HG02938 (cell line): ENCODE data around the gene OR13J1.
"Not testable (repeated sequence)": the region's sequence is repeated elsewhere in the genome, so short reads cannot be mapped to it uniquely, and the experiment has no call there.

Source experiments
- ATAC-seq: cut with Tn5 transposase; IDR thresholded peaks from one replicate; pipeline ENCODE4 v1.9.1; 2021; ENCODE audit warnings: mild to moderate bottlenecking, moderate library complexity; ENCODE audit not compliant: unreplicated experiment

The OR13J1 gene

GRCh38 chr9:35870351-35870923, at the start of gene OR13J1:
TSS of gene OR13J1 (minus strand) at chr9:35870401. CDS start at chr9:35870401, 0 bp downstream.
- ATAC-seq, result no peak

DNA sequence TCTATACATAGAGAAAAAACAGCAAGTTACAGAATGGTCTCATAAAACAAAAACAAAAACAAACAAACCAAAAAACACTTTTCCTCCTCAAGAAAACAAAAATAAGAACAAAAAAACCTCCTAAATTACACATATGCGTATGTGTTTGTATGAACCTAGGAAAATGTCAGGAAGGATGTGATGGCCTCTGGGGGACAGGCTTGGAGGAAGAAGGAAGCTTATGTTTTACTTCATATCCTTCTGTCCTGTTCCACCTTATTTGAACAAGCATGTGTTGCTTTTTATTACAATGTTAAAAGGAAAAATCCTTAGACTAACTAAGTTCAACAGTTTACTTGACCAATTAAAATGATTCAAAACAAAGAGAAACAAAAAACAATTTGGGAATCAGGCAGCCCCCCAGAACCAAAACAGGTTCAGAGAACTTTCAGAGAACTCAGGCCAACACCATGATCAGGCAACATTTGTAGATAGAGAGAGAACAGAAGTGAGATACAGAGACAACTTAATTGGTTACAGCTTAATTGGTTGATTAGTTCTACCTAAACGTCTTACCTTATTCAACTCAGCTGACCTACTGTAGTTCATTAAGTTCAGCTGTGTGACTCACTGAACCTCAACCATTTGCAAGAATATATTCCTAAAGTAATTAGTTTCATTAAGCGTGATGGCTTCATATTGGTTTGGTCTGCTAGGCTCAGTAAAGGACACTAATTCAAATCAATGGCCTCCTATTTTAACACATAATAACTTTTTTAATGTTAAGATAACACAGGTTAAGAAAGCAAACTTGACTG, 49.2 kb upstream of the OR13J1 start:
- no peak for ATAC-seq

GRCh38 chr9:35918780-35919179, 48.6 kb upstream of the OR13J1 start:
- no peak for ATAC-seq

- ATAC-seq, result no peak
These were observed 47.1 kb upstream of the OR13J1 start for GRCh38 chr9:35917261-35917660.

DNA sequence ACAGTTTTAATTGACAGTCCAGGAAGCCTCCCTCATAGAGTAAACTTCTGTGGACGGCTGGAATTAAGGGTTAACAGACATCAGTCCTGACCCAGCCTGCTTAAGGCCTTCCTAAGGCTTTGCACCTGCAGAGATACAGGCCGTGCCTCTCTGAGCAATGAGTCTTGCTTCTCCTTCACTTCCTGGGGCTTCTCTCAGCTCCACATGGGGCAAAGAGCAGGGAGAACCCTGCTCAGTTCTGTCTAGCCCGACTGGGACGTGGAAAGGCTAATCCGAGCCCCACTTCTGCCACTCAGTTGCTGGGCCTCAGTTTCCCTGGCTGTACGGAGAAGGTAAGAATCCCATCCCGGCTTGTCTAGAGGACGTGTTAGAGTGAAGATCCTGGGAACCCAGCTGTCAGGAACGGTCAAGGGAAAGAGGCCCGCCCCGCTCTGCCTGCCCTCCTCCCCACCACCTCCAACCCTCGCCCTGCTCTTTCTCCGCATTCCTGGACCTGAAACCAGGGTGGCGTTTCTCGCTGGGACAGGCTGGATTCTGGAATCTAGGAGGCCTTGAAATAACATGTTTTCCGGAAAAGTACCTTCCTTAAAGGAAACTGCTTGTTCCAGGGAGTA, 45.6 kb upstream of the OR13J1 start:
- no peak for ATAC-seq

DNA sequence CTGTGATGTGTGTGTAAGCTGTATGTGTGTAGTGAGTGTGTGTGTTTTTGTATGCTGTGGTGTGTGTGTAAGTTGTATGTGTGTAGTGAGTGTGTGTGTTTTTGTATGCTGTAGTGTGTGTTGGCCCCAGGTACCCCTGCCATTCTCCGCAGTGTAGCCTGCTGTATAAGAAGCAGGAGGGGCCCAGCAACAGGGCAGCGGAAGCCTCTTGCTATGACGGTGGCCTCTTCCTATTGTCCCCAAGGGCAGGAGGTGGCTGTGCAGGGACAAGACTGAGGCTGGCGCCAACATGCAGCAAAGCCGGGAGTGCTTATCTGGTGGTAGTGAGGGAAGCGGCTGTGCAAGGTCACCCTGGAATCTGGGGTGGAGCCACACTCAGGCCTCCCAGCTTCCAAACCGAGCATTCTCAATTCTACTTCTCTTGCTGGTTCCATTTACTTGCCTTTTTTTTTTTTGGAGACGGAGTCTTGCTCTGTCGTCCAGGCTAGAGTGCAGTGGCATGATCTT, 44.2 kb upstream of the OR13J1 start:
- no peak for ATAC-seq

GRCh38 chr9:35913429-35913828, 43.2 kb upstream of the OR13J1 start:
- ATAC-seq, result not testable (repeated sequence)

DNA sequence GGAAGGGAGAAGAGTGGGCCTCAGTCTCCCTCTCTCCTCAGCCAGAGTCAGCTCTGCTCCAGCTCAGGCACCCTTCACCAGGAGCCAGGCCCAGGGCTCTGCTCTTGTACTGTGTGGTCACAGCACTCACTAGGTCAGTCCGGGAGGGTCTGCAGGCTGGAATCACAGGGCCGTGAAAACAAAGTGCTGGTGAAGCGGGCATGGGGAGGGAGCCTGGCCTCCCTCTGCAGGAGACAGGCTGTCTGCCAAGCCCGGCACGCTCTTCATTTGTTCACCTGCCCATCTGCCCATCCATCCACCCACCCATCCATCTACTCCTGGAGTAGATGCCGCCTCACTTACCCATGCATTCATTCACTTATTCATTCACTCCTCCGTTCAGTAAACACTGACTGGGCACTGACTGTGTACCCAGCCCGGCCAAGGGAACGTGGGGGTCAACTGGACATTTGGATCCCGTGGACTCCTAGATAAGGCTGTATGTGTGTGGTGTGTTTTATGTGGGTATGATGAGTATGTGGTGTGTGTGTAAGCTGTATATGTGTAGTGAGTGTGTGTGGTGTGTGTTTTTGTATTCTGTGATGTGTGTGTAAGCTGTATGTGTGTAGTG, 42.7 kb upstream of the OR13J1 start:
- ATAC-seq, result no peak

- ATAC-seq, result no peak
These were observed 41.5 kb upstream of the OR13J1 start for GRCh38 chr9:35911690-35912089.

DNA sequence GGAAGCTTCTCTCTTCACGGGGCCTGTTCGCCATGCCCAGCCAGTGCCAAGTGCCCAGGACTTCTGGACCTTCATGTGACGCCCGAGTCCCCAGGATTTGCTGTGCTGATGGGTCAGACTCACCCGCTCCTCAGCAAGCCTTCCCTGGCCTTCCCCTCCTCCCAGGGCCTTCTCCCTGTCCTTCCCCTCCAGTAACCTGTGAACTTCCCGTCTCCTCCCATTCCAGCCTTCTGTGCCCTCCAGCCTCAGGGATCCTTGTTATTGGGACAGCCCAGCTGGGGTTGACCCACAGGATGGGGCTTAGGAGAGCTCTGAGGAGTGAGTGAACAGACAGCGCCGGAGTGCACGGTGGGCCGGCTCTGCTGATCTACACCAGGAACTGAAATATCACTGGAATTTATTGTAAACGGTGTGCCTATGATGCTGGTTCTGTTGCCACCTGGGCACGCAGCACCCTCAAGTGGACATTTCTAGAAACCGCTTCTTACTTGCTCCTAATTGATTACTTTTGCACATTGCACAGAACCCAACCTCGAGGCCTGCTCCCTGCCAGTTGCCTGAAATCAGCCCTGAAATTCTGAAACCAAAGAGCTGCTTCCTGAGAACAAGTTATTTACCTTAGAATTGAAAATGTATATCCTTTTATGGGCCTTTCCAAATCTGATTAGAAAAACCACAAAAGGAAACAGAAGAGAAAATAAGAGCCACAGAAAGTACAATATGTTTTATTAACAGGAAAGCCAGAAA, 40.6 kb upstream of the OR13J1 start:
- no peak for ATAC-seq

DNA sequence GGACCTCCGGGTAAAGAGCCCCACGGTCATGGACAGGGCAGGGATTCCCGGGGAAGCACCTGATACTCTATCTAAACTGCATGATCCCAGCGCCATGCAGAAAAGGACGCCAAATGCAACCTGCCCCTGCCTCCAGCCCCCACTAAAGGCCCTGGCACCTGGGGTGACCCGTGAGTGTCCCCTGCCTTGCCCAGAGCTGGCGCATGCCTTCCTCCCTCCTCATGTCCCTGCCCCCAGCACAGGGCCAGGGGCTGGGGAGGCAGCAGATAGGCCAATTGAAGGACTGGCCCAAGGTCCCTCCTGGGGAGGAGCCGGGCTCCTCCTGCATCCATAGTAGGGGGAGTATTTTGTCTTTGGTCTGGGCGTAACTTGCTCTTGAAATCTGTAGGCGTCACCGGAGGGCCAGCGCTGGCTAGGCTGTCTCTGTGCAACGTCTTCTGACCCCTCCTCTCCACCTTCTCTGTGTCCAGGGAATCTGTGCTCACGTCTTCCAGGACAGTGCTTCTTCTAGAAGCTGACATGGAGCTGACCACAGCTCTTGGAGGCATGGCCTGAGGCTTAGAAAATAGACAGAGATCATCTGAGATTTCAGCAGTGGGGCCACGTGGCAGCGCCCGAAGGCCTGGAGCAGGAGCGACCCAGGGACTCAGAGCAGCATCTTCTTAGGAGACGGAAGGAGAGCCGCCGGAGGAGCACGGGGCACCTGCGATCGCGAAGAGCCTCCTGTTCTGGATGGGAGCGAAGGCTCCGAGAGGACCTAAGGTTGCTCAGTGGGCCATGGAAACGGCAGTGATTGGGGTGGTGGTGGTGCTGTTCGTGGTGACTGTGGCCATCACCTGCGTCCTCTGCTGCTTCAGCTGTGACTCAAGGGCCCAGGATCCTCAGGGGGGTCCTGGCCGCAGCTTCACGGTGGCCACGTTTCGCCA, 39.7 kb upstream of the OR13J1 start:
- no peak for ATAC-seq

DNA sequence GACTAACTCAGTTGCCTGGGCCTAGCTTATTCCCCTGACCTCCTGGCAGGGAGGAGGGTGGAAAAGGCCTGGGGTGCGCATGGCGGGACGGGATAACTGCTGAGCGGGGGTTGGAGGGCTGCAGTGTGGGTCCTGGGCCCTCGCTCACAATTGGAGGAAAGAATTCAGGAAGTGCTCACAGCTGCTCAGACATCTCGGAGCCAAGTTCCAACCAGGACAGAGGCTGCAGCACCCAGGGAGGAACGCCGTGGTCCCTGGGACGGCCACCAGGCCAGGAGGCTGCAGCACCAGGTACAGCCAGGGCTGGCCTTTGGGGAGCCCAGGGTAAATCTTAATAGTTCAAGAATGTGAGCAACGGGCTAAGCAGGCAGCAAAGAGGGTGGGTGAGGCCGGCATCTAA, 39.1 kb upstream of the OR13J1 start, which contains the start of gene SPAAR:
Gene SPAAR, plus strand, starts transcription at position 217 of the 400 bp plus-strand sequence. CDS start 974 bp downstream, outside the sequence.
- no peak for ATAC-seq

DNA sequence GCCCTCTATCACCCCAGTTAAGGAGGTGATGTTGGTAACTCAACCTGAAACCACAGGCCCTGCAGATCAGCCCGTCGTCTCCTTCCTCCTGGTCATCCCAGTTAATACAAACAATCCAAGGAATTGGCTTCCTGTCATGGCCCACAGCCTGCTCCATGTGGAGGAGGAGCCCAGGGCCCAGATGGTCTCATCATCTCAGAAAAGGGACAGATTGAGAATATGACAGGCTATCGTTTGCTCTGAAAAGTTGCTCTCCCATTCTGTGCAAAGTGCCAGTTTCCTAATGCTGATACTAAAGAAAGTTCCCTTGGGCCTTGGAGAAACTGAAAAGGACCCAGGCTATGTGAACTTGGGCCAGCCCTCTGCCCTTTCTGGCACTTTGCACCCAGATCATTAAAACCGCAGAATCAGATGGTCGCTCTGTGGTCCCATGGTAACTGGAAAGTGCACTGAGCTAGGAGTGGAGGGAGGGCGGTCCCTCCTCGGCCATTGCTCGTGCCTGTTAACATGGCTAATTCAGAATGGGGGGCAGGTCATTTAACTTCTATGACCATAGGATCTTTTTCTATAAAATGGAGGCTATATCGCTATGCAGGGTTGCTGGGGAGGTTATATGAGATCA, 38.4 kb upstream of the OR13J1 start:
- no peak for ATAC-seq

DNA sequence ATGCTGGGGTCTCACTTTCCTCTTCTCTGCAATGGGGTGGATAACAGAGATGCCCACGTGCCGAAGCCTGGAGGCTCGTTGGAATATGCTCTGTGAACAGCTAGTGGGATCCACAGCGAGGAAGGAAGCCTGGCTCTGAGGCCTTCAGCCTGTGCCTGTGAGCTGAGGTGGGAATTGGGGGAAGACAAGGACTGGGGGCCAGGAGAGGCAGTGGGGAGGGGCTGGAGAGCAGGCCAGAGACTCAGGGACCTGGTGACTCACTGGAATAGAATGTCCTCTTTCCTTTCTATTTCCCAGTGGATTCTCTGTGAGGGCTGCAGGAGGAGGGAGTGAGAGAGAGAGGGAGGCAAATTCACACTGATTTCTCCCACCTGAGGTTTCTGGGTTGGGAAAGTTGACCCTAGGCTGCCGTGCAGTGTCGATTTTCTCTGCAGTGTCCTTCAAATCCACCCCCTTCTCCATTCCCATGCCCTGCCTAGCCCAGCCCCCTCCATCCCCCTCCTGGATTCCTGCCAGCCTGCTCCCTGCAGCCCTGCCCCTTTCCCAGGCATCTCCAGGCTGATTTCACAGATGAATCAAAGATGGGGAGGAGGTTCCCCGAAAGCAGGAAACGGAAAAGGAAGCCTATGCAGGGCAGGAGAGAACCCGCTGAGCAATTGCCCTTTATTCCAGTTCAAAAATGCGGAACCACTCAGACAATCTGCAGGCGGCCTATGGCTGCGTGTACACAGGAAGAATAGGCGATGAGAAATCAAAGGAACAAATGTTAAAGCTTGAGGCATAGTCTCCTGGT, 37.7 kb upstream of the OR13J1 start:
- no peak for ATAC-seq

DNA sequence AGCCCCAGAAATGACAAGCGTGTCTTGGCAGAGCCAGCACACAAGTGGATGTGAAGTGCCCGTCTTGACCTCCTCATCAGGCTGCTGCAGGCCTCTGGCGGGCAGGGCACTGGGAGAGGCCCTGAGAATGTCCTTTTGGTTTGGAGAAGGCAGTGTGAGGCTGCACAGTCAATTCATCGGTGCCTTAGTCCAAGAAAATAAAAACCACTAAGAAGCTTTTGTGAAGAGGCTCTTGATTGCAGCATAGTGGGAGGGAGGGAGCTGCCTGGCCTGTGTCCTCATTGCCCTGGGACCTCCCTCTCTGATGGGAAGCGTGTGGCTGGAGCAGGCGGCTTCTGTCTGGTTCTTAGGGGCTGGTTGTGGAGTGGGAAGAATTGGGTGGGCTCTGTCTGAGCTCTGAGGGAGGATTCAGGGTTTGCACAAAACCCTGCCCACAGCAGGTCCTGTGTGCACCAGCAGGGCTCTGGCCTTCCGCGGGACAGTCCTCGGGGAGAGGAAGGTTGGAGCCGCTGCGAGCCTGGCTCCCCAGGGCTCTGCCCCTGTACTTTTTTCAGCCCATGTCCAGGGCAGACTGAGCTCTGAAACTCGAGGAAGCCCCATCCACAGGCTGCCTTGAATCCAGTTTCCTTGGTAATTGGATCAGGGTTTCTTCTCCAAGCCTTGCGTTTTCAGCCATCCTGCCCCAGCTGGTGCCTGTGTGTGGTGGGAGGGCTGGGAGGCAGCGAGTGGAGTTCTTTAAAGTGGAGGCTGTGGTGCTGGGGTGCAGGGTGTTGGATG, 36.9 kb upstream of the OR13J1 start:
- no peak for ATAC-seq

GRCh38 chr9:35905912-35906679, 35.9 kb upstream of the OR13J1 start, which contains the start of gene HRCT1:
TSS of gene HRCT1 (plus strand) at chr9:35906202. CDS start at chr9:35906288, 86 bp downstream.
- ATAC-seq, result no peak
